GM19452 (cell line): ENCODE measurements around the gene FOXN3.

ENCODE experiments used
- ATAC-seq: cut with Tn5 transposase; IDR thresholded peaks from one replicate; pipeline ENCODE4 v1.9.1; 2021; ENCODE audit not compliant: unreplicated experiment

The FOXN3 gene

GRCh38 chr14:89409961-89410360 lies 7.1 kb downstream of the FOXN3 start:
- no peak for ATAC-seq

- no peak for ATAC-seq
Measured at GRCh38 chr14:89408907-89409700, 7.9 kb downstream of the FOXN3 start.

DNA sequence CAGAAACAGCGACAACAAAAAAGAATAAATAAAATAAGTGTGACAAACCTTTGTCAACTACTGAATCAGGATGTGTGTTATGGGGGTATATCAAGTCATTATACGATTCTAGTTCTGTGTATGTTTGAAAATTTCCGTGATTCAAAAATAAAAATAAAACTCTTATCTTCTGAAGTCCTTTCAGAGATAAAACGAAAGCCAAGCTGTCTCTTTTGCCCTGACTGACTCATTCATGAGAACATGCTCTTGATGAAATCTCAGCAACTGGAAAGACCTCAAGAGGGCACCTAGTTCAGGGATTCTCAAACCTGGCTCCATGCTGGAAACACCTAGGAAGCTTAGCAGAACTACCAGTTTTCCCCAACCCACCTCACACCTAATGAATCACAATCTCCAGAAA lies 9.2 kb downstream of the FOXN3 start:
- ATAC-seq: no peak

GRCh38 chr14:89406941-89407340 lies 10.1 kb downstream of the FOXN3 start:
- no peak for ATAC-seq

- ATAC-seq: no peak
Measured at GRCh38 chr14:89406361-89406760, 10.7 kb downstream of the FOXN3 start.

DNA sequence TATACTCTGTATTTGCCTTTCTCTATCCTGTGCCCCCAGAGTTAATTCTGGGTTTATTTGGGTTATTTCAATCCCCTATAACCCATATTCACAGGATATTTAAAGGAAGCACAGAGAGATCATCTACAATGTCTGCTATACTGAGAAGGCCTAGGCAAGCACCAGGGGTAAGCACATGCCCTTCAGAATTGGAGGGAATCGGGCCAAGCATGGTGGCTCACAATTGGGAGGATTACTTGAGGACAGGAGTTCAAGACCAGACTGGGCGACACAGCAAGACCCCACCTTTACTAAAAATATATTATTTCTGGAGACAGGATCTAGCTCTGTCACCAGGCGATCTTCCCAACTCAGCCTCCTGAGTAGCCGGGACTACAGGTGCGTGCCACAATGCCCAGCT lies 11.3 kb downstream of the FOXN3 start:
- no peak for ATAC-seq

DNA sequence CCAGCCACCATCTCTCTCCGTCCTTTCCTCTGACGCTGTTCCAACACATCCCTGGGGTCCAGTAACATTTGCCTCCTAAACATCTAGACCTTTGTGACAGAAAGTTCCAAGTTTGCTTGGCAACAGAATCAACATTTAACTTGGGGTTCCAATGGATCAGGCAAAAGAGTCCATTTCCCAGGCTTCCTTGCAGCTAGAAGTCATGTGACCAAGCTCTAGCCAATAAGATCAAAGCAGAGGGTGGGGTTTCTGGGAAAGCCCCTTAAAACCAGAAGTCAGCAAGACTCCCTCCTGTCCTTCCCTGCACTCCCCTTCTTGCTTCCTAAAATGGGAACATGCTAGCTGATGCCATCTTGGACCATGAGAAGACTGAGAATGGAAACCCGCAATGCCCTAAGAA lies 14.7 kb downstream of the FOXN3 start:
- ATAC-seq: no peak

- no peak for ATAC-seq
Measured at GRCh38 chr14:89401761-89402160, 15.3 kb downstream of the FOXN3 start.

GRCh38 chr14:89401241-89401640 lies 15.8 kb downstream of the FOXN3 start:
- no peak for ATAC-seq

DNA sequence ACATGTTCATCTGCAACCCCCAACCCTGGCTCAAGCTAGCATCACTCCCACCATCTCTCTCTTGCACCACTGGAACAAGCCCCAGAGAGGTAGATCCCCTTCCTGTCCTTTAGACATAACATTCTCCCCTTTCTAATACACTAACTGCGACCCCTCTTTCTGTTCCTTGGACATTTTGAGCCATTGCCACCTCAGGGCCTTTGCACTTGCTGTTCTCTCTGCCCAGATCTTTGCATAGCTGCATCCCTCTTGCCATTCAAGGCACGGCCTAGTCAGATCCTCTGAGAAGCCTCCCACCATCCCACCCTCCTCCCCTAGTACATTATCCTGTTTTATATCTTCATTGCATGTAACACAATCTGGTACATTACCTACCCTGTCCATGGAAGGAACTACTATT lies 16.5 kb downstream of the FOXN3 start:
- ATAC-seq: no peak

DNA sequence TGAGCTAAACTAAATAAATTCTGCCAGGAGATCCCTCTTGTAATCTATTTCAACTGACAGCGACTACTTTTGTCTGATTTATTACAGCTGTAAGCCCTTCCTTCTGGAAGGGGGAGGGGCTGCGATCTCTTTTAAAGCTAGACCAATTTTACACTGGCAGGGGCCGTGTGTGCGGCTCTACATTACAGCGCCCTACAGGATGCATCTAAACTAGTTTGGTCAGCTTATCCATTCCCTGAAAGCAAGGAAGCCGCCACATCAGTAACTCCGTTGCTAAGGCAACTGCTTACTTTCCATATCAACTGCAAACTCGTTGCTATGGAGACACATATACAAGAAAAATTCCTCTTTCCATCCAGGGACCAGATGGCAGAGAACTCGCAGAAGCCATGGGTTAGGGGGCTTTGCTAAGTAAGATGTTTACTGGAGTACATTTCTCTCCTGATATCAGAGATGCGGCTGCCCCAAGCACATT lies 17.4 kb downstream of the FOXN3 start:
- ATAC-seq: no peak

DNA sequence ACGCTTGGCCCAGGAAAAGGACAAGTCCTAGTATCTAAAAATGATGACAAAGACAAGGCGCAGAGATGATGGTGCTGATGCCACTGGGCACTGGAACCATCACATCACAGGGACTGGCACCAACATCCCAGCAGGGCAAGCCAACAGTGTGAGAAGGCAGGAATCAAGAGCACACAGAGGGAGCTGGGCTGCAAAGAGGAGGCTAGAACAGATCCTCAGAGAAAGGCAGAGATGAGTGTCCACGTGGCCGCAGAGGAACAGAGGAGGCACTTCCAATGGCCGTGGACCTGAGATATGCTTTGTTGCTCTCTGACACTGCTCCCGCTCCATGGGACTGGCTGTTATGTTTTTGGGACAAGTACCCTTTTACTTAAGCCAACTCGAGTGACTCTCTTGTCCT lies 17.9 kb downstream of the FOXN3 start:
- ATAC-seq: no peak

- ATAC-seq: no peak
Measured at GRCh38 chr14:89397569-89398230, 19.3 kb downstream of the FOXN3 start.

- ATAC-seq: no peak
Measured at GRCh38 chr14:89394972-89395371, 22.1 kb downstream of the FOXN3 start.

DNA sequence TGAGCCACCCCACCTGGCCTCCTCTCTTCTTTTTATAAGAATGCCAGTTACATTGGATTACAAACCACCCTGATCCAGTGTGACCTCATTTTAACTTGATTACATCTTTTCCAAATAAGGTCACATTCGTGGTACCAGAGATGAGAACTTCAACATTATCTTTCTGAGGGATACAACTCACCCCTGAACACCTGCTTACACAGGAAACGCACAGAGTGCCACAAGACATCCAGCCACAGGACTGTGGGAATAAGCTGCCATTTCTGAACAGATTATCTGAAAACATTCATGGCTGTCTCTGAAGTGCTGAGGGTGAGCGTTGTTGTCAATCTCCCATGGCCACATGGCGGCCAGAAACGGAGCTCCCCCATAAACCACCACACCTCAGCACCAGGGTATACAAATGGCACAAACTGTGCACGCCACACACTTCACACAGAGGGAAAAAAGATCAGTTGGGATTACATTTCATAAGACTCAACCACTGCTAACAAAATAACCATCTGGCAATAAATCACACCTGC lies 23.7 kb downstream of the FOXN3 start:
- no peak for ATAC-seq

DNA sequence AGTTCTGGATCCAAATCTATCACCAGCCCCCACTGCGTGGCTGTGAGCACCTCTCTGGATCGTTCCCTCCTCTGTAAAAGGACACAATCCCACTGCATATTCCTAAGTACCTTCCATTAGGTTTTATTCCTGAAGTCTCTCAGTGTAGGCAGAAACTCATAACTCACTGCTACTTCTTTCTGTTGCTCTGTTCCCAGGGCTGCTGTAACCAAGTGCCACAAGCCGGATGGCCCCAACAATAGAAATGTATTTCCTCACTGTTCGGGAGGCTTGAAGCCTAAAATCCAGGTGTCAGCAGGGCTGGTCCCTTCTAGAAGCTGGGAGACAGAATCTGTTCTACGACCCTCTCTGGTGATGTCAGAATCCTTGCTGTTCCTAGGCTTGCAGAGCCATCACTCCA lies 24.9 kb downstream of the FOXN3 start:
- no peak for ATAC-seq

DNA sequence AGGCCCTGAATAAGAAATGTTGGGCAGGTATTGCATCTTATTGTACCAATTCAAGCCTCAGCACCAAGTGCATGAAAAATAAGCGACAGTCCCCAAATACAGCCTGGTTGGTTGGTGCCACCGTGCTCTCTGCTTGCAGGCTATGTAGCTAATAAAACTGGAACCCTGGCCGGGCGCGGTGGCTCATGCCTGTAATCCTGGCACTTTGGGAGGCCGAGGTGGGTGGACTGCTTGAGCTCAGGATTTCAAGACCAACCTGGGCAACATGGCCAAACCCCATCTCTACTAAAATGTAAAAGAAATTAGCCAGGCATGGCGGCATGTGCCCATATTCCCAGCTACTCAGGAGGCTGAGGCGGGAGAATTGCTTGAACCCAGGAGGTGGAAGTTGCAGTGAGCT lies 25.5 kb downstream of the FOXN3 start:
- no peak for ATAC-seq

DNA sequence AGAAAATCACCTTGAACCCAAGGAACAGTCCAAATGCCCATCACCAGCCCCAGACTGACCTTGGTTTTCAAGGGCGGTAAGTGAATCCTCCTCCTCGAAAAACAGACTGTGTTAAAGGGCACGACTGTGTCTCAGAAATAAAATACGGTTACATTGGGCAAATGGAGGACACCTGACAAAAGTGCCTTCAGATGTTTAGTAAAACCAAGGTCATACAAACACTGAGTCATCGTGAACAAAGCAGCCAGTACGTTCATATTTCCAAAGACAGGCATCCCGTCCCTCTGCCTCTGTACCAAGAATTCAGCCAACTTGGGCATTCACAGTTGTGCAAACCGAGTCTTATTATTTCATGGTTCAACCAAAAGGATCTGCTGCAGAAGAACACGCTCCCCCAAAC lies 25.9 kb downstream of the FOXN3 start:
- no peak for ATAC-seq

DNA sequence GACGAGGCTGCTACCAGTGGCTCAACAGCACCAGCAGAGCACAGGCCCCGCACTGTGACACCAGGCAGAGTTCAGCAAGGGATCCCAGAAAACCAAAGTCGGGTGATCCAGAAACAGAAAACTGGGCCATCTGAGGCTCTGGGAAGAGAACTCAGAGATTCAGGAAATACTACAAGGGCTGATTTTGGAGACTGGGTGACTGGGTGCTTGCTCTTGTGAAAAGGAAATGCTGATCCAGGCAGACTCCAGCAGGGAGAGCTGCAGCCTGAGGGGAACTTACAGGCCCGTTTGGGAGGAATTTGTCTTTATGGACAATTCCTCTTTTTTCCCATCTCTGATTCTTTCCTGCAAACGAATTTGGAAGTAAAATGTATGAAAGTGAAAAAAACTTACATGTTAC lies 28.2 kb downstream of the FOXN3 start:
- no peak for ATAC-seq

DNA sequence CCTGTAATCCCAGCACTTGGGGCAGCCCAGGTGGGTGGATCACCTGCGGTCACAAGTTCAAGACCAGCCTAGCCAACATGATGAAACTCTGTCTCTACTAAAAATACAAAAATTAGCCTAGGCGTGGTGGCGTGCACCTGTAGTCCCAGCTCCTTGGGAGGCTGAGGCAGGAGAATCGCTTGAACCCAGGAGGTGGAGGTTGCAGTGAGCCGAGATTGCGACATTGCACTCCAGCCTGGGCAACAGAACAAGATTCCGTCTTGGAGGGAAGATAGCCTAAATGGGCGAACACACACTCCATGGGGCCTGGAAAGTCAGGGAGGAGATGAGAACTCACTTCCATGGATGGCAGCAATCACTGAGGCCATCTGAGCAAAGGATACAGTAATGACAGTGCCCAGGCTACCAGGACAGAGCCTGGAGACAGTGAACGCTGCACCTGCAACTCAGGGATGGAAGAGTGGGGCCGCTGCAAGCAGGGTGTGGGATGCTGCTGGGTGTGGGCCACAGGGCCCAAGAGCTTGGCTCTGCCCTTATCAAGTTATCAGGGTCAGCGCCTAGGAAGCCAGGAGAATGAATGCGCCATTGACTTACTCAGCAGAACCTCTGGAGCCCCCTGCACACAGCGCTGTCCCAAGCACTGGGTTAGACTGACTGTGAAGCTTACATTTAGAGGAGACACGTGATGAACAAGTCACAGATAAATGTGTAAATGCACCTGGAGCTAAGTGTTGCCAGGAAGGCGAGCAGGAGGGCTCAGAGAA lies 28.9 kb downstream of the FOXN3 start:
- no peak for ATAC-seq

DNA sequence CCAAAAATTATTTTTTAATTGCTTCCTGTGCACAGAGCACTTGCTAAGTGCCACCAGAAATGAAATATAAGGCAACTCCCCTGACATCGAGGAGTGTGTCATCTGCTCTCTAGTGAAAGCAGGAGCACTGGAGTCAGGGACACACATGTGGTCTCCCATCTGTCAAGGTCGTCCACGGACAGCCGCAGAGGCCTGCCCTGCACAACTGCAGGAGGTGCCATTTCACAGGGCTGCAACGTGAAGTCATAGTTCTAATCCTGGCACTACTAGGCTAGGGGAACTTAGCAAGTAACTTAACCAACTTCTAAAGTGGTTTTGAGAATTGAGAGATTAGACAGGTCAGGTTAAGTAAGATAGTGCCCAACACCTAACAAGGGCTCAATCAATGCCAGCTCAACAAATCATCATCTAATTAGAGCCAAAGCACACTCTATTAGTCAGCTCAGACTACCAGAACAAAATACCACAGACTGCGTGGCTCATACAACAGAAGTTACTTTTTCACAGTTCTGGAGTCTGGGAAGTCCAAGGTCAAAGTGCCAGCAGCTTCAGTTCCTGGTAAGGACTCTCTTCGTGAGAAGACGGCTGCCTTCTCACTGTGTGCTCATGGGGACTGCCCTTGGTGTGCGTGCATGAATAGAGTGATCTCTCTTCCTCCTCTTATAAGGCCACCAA lies 30.7 kb downstream of the FOXN3 start:
- peak; percentile 24 for ATAC-seq
